IMR-90 (cell line): Measurements from ENCODE around the gene CTAGE1. TPM values are rescaled to one million over a fixed set of nuclear protein-coding genes. Genes with fewer than 3 reads are reported as not detected.

Source experiments
- ATAC-seq: fragments of 200-7000 bp; cut with Tn5 transposase; 2 replicates; pipeline ENCODE4 v1.9.1; 2020; ENCODE audit warnings: low read depth, mild to moderate bottlenecking, moderate library complexity
- BruUV-seq: library from RNA; stranded (reverse); fragments of 400-500 nt; replicated peaks from 2 replicates; lab custom pipeline; 2021; lab: Mats Ljungman, UMichigan
- CTCF ChIA-PET: fragments of 300-600 bp; formaldehyde crosslinking; extraction: SDS; loops from one replicate; lab custom pipeline; 2021; ENCODE audit warnings: antibody characterized with exemption; lab: Yijun Ruan, JAX
- POLR2A ChIA-PET: fragments of 300-600 bp; sonication (Branson Sonifier 250); formaldehyde crosslinking; loops from one replicate; lab custom pipeline; 2022; ENCODE audit warnings: antibody characterized with exemption; ENCODE audit not compliant: unreplicated experiment; lab: Charles Lee
- DNase-seq: peaks from one replicate; pipeline ENCODE4 v3.0.0; 2013
- H2AFZ ChIP-seq: replicated peaks from 2 replicates; pipeline ENCODE3; 2013; ENCODE audit warnings: low read length, mild to moderate bottlenecking; ENCODE audit not compliant: poor library complexity
- H2AK5ac ChIP-seq: 2 replicates; pipeline ENCODE4 v1.6.1; 2013; ENCODE audit warnings: low read depth, low read length, inconsistent platforms
- H2AK9ac ChIP-seq: replicated peaks from 2 replicates; pipeline ENCODE3; 2013; ENCODE audit warnings: mild to moderate bottlenecking, low read depth, low read length, moderate library complexity; ENCODE audit not compliant: poor library complexity
- H2BK120ac ChIP-seq: 2 replicates; pipeline ENCODE4 v1.6.1; 2013; ENCODE audit warnings: low read depth, low read length, inconsistent platforms
- H2BK15ac ChIP-seq: 3 replicates; pipeline ENCODE4 v1.6.1; 2013; ENCODE audit warnings: low read depth, low read length, inconsistent platforms
- H2BK20ac ChIP-seq: 2 replicates; pipeline ENCODE4 v1.6.1; 2013; ENCODE audit warnings: low read depth, mild to moderate bottlenecking, inconsistent platforms, low read length, moderate library complexity
- H2BK5ac ChIP-seq: 2 replicates; pipeline ENCODE4 v1.6.1; 2013; ENCODE audit warnings: mild to moderate bottlenecking, low read depth, low read length, inconsistent platforms; ENCODE audit not compliant: poor library complexity, severe bottlenecking
- H3K14ac ChIP-seq: replicated peaks from 2 replicates; pipeline ENCODE4 v1.6.1; 2013; ENCODE audit warnings: low read depth, low read length, inconsistent platforms
- H3K18ac ChIP-seq: 2 replicates; pipeline ENCODE4 v1.6.1; 2013; ENCODE audit warnings: low read depth, low read length, control low read depth
- H3K23ac ChIP-seq: 2 replicates; pipeline ENCODE4 v1.6.1; 2013; ENCODE audit warnings: low read depth, low read length, inconsistent platforms
- H3K27ac ChIP-seq: 2 replicates; pipeline ENCODE4 v1.5.1; 2013; ENCODE audit warnings: mild to moderate bottlenecking, control low read depth, low read length; ENCODE audit not compliant: insufficient read depth
- H3K27me3 ChIP-seq: 2 replicates; pipeline ENCODE4 v1.6.1; 2013; ENCODE audit warnings: low read length; ENCODE audit not compliant: control insufficient read depth, insufficient read depth
- H3K36me3 ChIP-seq: 2 replicates; pipeline ENCODE4 v1.6.1; 2013; ENCODE audit warnings: low read length, mixed read lengths; ENCODE audit not compliant: control insufficient read depth, insufficient read depth
- H3K4ac ChIP-seq: 2 replicates; pipeline ENCODE4 v1.6.1; 2013; ENCODE audit warnings: low read depth, low read length, inconsistent platforms
- H3K4me1 ChIP-seq: 2 replicates; pipeline ENCODE4 v1.6.1; 2013; ENCODE audit warnings: low read length, mixed read lengths; ENCODE audit not compliant: control insufficient read depth, insufficient read depth
- H3K4me2 ChIP-seq: 2 replicates; pipeline ENCODE4 v1.6.1; 2013; ENCODE audit warnings: low read depth, mild to moderate bottlenecking, control low read depth, low read length, moderate library complexity
- H3K4me3 ChIP-seq: 2 replicates; pipeline ENCODE4 v1.5.1; 2013; ENCODE audit warnings: low read depth, mild to moderate bottlenecking, control low read depth, low read length, moderate library complexity; ENCODE audit not compliant: insufficient read depth
- H3K56ac ChIP-seq: 2 replicates; pipeline ENCODE4 v1.6.1; 2013; ENCODE audit warnings: low read length, inconsistent platforms; ENCODE audit not compliant: insufficient read depth; ENCODE audit errors: extremely low read depth
- H3K79me1 ChIP-seq, 2 experiments: 2 replicates each; pipeline ENCODE4 v1.6.1; 2013; ENCODE audit warnings: low read length in 2 of 2, inconsistent platforms in 1 of 2, low read depth in 1 of 2
- H3K9ac ChIP-seq: 2 replicates; pipeline ENCODE4 v1.6.1; 2013; ENCODE audit warnings: low read depth, low read length, control low read depth
- H3K9me1 ChIP-seq: 2 replicates; pipeline ENCODE4 v1.6.1; 2013; ENCODE audit warnings: low read length, inconsistent platforms; ENCODE audit not compliant: insufficient read depth
- H3K9me3 ChIP-seq: 2 replicates; pipeline ENCODE4 v1.6.1; 2013; ENCODE audit warnings: low read length; ENCODE audit not compliant: control insufficient read depth, insufficient read depth
- H4K20me1 ChIP-seq: 2 replicates; pipeline ENCODE4 v1.6.1; 2013; ENCODE audit warnings: low read length, inconsistent platforms; ENCODE audit not compliant: insufficient read depth
- H4K5ac ChIP-seq: 2 replicates; pipeline ENCODE4 v1.6.1; 2013; ENCODE audit warnings: mild to moderate bottlenecking, low read depth, low read length, control low read depth
- H4K8ac ChIP-seq, 2 experiments: 2 replicates each; pipeline ENCODE4 v1.6.1; 2013; ENCODE audit warnings: low read depth in 2 of 2, low read length in 2 of 2, control low read depth in 1 of 2, inconsistent platforms in 1 of 2
- H4K91ac ChIP-seq: 2 replicates; pipeline ENCODE4 v1.6.1; 2013; ENCODE audit warnings: low read depth, low read length, inconsistent platforms; ENCODE audit not compliant: insufficient read depth
- BHLHE40 ChIP-seq: fragments of 150-350 bp; IDR thresholded peaks from 2 replicates; pipeline ENCODE4 v1.6.1; 2016; ENCODE audit warnings: mild to moderate bottlenecking, low read depth, low read length
- CEBPB ChIP-seq: IDR thresholded peaks from 2 replicates; pipeline ENCODE4 v1.6.1; 2012; ENCODE audit warnings: low read depth, low read length, improper control_type of control experiment
- FOS ChIP-seq: fragments of 150-350 bp; IDR thresholded peaks from 2 replicates; pipeline ENCODE4 v1.6.1; 2016; ENCODE audit warnings: low read depth, low read length
- NFE2L2 ChIP-seq: fragments of 150-350 bp; IDR thresholded peaks from 2 replicates; pipeline ENCODE4 v1.6.1; 2016; ENCODE audit warnings: low read depth, mild to moderate bottlenecking, low read length
- WGBS, 2 experiments: methylation state at CpG; one replicate each; pipeline versions ENCODE4 v1.1.5 to v1.1.7; 2013; ENCODE audit warnings: missing lambda C conversion rate in 2 of 2; ENCODE audit not compliant: insufficient read length in 1 of 2; ENCODE audit errors: extremely low coverage in 2 of 2; 5-methylcytosine and 5-hydroxymethylcytosine counted together
- dilution Hi-C: fragments of 300-500 bp; cut with HindIII; formaldehyde crosslinking; loops from one replicate; pipeline ENCODE4 v1.14.3; 2018; ENCODE audit warnings: low sequenced_read_pairs; ENCODE audit not compliant: unreplicated experiment
- in situ Hi-C: fragments of 300-500 bp; cut with MboI; formaldehyde crosslinking; loops from 3 replicates; pipeline ENCODE4 v1.14.3; 2019; ENCODE audit warnings: low sequenced_read_pairs, inconsistent platforms, mixed read lengths
- intact Hi-C: fragments of 100-400 bp; cut with micrococcal nuclease; formaldehyde crosslinking; loops from 2 replicates; pipeline ENCODE4 v1.10.0; 2022
- polyA plus RNA-seq, 3 experiments: library from polyadenylated mRNA; depleted of rRNA; stranded (reverse); fragments of >200 nt; gene quantifications; 2 replicates each; pipeline ENCODE4 v1.2.3, GENCODE V29; 2012; ENCODE audit warnings: low replicate concordance in 1 of 3
- total RNA-seq: library from RNA; depleted of rRNA; stranded (reverse); fragments of >200 nt; gene quantifications from 2 replicates; pipeline ENCODE4 v1.2.3, GENCODE V29; 2012

The CTAGE1 gene
- total and polyA plus RNA-seq, 2 of the 4 experiments (the other 2 are of a cell fraction): 0.09 TPM; not detected in 1

- Histone ChIP-seq H2AK5ac (no peak overlapping the region), H3K79me1 (no peaks in the 10 kb centered on the region), H3K36me3 (no peaks in the 10 kb centered on the region), H2BK120ac (no peak overlapping the region), H3K18ac (no peak overlapping the region), H2AFZ (no peak overlapping the region), H2BK15ac (no peak overlapping the region), H3K9ac (no peak overlapping the region), H3K27me3 (no peaks in the 10 kb centered on the region; the same call in 1 of the 2 replicates), H3K9me3 (peaks cover under 1% of the 10 kb centered on the region; the same call in 1 of the 2 replicates), H3K14ac (no peak overlapping the region), H3K4me3 (no peak overlapping the region), H4K8ac (no peak overlapping the region), H3K4me1 (peaks cover 1% of the 10 kb centered on the region; the same call in 1 of the 2 replicates), H4K20me1 (no peaks in the 10 kb centered on the region), H3K4me2 (no peak overlapping the region), H3K4ac (no peak overlapping the region), H4K5ac (no peak overlapping the region), H2AK9ac (no peak overlapping the region), H3K9me1 (no peaks in the 10 kb centered on the region; the same call in 1 of the 2 replicates), H3K23ac (no peak overlapping the region), H4K91ac (no peak overlapping the region), H2BK5ac (no peak overlapping the region), H3K27ac (no peak overlapping the region), H3K56ac (no peak overlapping the region), H2BK20ac (no peak overlapping the region)
- DNase-seq (no peak), ATAC-seq (no peak)
- POLR2A ChIA-PET: no interaction called here
- no TSS peak for BruUV-seq
- intact Hi-C loops: no loop called here
- in situ Hi-C loops: no loop called here
- dilution Hi-C loops: no loop called here
- CTCF ChIA-PET: no interaction called here
- WGBS, 2 experiments: no CpG with 5 or more reads among the region's 3 CpGs
- TF ChIP-seq FOS (no peak), NFE2L2 (no peak), CEBPB (peak; percentile 59), BHLHE40 (no peak)
Observed at GRCh38 chr18:22410126-22410525, 7.6 kb downstream of the CTAGE1 start.
